Lower leg skin (tissue), 3 donors: ENCODE measurements around the gene SDCCAG8.

Source experiments
- POLR2A ChIP-seq, 2 donors: fragments of 450-650 bp; IDR thresholded peaks; one replicate each; pipeline ENCODE4 v1.6.1; 2016 to 2017; ENCODE audit warnings: antibody characterized with exemption in 2 of 2, mild to moderate bottlenecking in 1 of 2, moderate library complexity in 1 of 2
- TF ChIP-seq, protein P1 (sequence below), 3 donors: fragments of 450-650 bp; IDR thresholded peaks; one replicate each; pipeline ENCODE4 v1.5.1; 2016; ENCODE audit warnings: antibody characterized with exemption in 3 of 3, mild to moderate bottlenecking in 3 of 3, moderate library complexity in 2 of 3

GRCh38 chr1:243420946-243421685, 165.3 kb downstream of the SDCCAG8 start:
- TF ChIP-seq, protein P1, sequence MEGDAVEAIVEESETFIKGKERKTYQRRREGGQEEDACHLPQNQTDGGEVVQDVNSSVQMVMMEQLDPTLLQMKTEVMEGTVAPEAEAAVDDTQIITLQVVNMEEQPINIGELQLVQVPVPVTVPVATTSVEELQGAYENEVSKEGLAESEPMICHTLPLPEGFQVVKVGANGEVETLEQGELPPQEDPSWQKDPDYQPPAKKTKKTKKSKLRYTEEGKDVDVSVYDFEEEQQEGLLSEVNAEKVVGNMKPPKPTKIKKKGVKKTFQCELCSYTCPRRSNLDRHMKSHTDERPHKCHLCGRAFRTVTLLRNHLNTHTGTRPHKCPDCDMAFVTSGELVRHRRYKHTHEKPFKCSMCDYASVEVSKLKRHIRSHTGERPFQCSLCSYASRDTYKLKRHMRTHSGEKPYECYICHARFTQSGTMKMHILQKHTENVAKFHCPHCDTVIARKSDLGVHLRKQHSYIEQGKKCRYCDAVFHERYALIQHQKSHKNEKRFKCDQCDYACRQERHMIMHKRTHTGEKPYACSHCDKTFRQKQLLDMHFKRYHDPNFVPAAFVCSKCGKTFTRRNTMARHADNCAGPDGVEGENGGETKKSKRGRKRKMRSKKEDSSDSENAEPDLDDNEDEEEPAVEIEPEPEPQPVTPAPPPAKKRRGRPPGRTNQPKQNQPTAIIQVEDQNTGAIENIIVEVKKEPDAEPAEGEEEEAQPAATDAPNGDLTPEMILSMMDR (IDR thresholded peaks at IDR 0.05), result no peak
- no peak for TF ChIP-seq POLR2A (IDR thresholded peaks at IDR 0.05)
